ENCODE measurements around the gene PLSCR1. TPM values are rescaled to one million over a fixed set of nuclear protein-coding genes. Genes with fewer than 3 reads are reported as not detected.

Gene PLSCR1
- polyA plus RNA-seq, 1 donor from 2014 or later = 0.78 TPM

GRCh38 chr3:146559388-146559787 lies 15.0 kb upstream of the PLSCR1 start:
- Histone ChIP-seq H2AFZ (ENCODE audit: low read depth, low read length) (no peak overlapping the region), H4K20me1 (ENCODE audit: insufficient read depth) (no peaks in the 10 kb centered on the region), H3K27ac (ENCODE audit: low read length) (no peak overlapping the region), H3K79me2 (replicated peaks; ENCODE audit: insufficient read depth, low read length) (no peaks in the 10 kb centered on the region), H3K27me3 (ENCODE audit: insufficient read depth, low read depth, low read length) (no peaks in the 10 kb centered on the region), H3K9me3 (ENCODE audit: low read length) (no peaks in the 10 kb centered on the region), H3K9me2 (ENCODE audit: insufficient read depth, low read length) (no peaks in the 10 kb centered on the region), H3K9ac (ENCODE audit: low read length) (no peak overlapping the region), H3K4me2 (ENCODE audit: low read length) (no peak overlapping the region), H3K4me3 (ENCODE audit: low read length) (no peak overlapping the region), H3K36me3 (ENCODE audit: insufficient read depth, low read length) (no peaks in the 10 kb centered on the region), H3F3A (ENCODE audit: insufficient read depth, low read length, poor library complexity, severe bottlenecking) (no peaks in the 10 kb centered on the region)
- TF ChIP-seq RAD21 (conservative IDR thresholded peaks at IDR 0.05) = no peak

- H3K4me3 ChIP-seq (ENCODE audit: low read length) = no peak overlapping the region
- no peaks in the 10 kb centered on the region for H4K20me1 ChIP-seq (ENCODE audit: insufficient read depth)
- H3K9me3 ChIP-seq (ENCODE audit: low read length) = no peaks in the 10 kb centered on the region
- H2AFZ ChIP-seq (ENCODE audit: low read depth, low read length) = no peak overlapping the region
- H3K79me2 ChIP-seq (replicated peaks; ENCODE audit: insufficient read depth, low read length) = no peaks in the 10 kb centered on the region
- H3F3A ChIP-seq (ENCODE audit: insufficient read depth, low read length, poor library complexity, severe bottlenecking) = no peaks in the 10 kb centered on the region
- no peaks in the 10 kb centered on the region for H3K36me3 ChIP-seq (ENCODE audit: insufficient read depth, low read length)
- H3K4me2 ChIP-seq (ENCODE audit: low read length) = no peak overlapping the region
- H3K9me2 ChIP-seq (ENCODE audit: insufficient read depth, low read length) = no peaks in the 10 kb centered on the region
- H3K9ac ChIP-seq (ENCODE audit: low read length) = no peak overlapping the region
- TF ChIP-seq EP300 (conservative IDR thresholded peaks at IDR 0.05; ENCODE audit: poor library complexity, severe bottlenecking) (no peak), POLR2AphosphoS5 (IDR thresholded peaks at IDR 0.05) (no peak), CTCF (IDR thresholded peaks at IDR 0.05; ENCODE audit: poor library complexity, severe bottlenecking) (no peak), TAF1 (IDR thresholded peaks at IDR 0.05; ENCODE audit: low read depth) (no peak), MXI1 (conservative IDR thresholded peaks at IDR 0.05; ENCODE audit: poor library complexity, severe bottlenecking) (no peak)
- H3K27me3 ChIP-seq (ENCODE audit: insufficient read depth, low read depth, low read length) = no peaks in the 10 kb centered on the region
- no peak overlapping the region for H3K27ac ChIP-seq (ENCODE audit: low read length)
Measured at GRCh38 chr3:146558781-146559180, 14.4 kb upstream of the PLSCR1 start.

- H3K9me3 ChIP-seq (ENCODE audit: low read length) = no peaks in the 10 kb centered on the region
- no peak overlapping the region for H3K4me3 ChIP-seq (ENCODE audit: low read length)
- no peaks in the 10 kb centered on the region for H3K36me3 ChIP-seq (ENCODE audit: insufficient read depth, low read length)
- H3K79me2 ChIP-seq (replicated peaks; ENCODE audit: insufficient read depth, low read length) = no peaks in the 10 kb centered on the region
- no peak overlapping the region for H3K27ac ChIP-seq (ENCODE audit: low read length)
- no peaks in the 10 kb centered on the region for H3K9me2 ChIP-seq (ENCODE audit: insufficient read depth, low read length)
- H4K20me1 ChIP-seq (ENCODE audit: insufficient read depth) = no peaks in the 10 kb centered on the region
- no peak for TF ChIP-seq EP300 (conservative IDR thresholded peaks at IDR 0.05; ENCODE audit: poor library complexity, severe bottlenecking)
- TF ChIP-seq RAD21 (conservative IDR thresholded peaks at IDR 0.05) = no peak
- TF ChIP-seq POLR2AphosphoS5 (IDR thresholded peaks at IDR 0.05) = no peak
- no peak for TF ChIP-seq REST (IDR thresholded peaks at IDR 0.05; ENCODE audit: borderline replicate concordance)
- no peak for TF ChIP-seq EZH2 (IDR thresholded peaks at IDR 0.05; ENCODE audit: borderline replicate concordance, insufficient read depth, low read length, poor library complexity, severe bottlenecking)
- no peak for TF ChIP-seq MXI1 (conservative IDR thresholded peaks at IDR 0.05; ENCODE audit: poor library complexity, severe bottlenecking)
- TF ChIP-seq TAF1 (IDR thresholded peaks at IDR 0.05; ENCODE audit: low read depth) = no peak
- no peak for TF ChIP-seq SMC3 (conservative IDR thresholded peaks at IDR 0.05; ENCODE audit: poor library complexity)
- no peak for TF ChIP-seq CTCF (IDR thresholded peaks at IDR 0.05; ENCODE audit: poor library complexity, severe bottlenecking)
- no peak overlapping the region for H2AFZ ChIP-seq (ENCODE audit: low read depth, low read length)
- H3K9ac ChIP-seq (ENCODE audit: low read length) = no peak overlapping the region
- no peaks in the 10 kb centered on the region for H3K27me3 ChIP-seq (ENCODE audit: insufficient read depth, low read depth, low read length)
- H3K4me2 ChIP-seq (ENCODE audit: low read length) = no peak overlapping the region
- no peaks in the 10 kb centered on the region for H3F3A ChIP-seq (ENCODE audit: insufficient read depth, low read length, poor library complexity, severe bottlenecking)
Measured at GRCh38 chr3:146557745-146558144, 13.3 kb upstream of the PLSCR1 start.

Measured in neural cell (in vitro differentiated cells).